Common myeloid progenitor, CD34-positive (primary cell): Measurements from ENCODE around the gene BEGAIN.

ENCODE experiments used
- CTCF ChIA-PET: fragments of 350-600 bp; sonication (Branson Sonifier 250); formaldehyde crosslinking; loops from one replicate; lab custom pipeline; 2021; ENCODE audit warnings: antibody characterized with exemption; lab: Charles Lee
- POLR2A ChIA-PET: fragments of 350-600 bp; sonication (Branson Sonifier 250); formaldehyde crosslinking; loops from one replicate; lab custom pipeline; 2021; ENCODE audit warnings: antibody characterized with exemption; lab: Charles Lee
- DNase-seq, 3 donors: peaks; one replicate each; pipeline versions ENCODE4 v3.0.0 to v3.0.0-alpha.2; 2013
- H3K27ac ChIP-seq, 2 experiments: 1 replicate in 1 of 2; 2 replicates in 1 of 2; pipeline ENCODE4 v1.7.0; 2013; ENCODE audit warnings: inconsistent platforms in 2 of 2, low read length in 2 of 2, mild to moderate bottlenecking in 2 of 2, low read depth in 1 of 2, moderate library complexity in 1 of 2; ENCODE audit not compliant: severe bottlenecking in 2 of 2, insufficient read depth in 1 of 2, poor library complexity in 1 of 2
- H3K27me3 ChIP-seq, 5 experiments: replicated peaks in 2 of 5; 1 replicate in 3 of 5; 2 replicates in 2 of 5; pipeline versions ENCODE4 v1.6.1 to v1.7.0; 2013; ENCODE audit warnings: low read length in 4 of 5, mild to moderate bottlenecking in 2 of 5, moderate library complexity in 2 of 5, inconsistent platforms in 1 of 5; ENCODE audit not compliant: insufficient read depth in 5 of 5, control insufficient read depth in 4 of 5
- H3K36me3 ChIP-seq, 4 experiments: 1 replicate in 2 of 4; 2 replicates in 2 of 4; pipeline versions ENCODE4 v1.6.1 to v1.7.0; 2013; ENCODE audit warnings: low read length in 3 of 4, control low read depth in 1 of 4, mild to moderate bottlenecking in 1 of 4; ENCODE audit not compliant: control insufficient read depth in 4 of 4, insufficient read depth in 4 of 4
- H3K4me1 ChIP-seq, 4 experiments: 1 replicate in 3 of 4; 2 replicates in 1 of 4; pipeline versions ENCODE4 v1.6.1 to v1.7.1; 2013; ENCODE audit warnings: low read length in 3 of 4, mild to moderate bottlenecking in 3 of 4, control low read depth in 1 of 4, inconsistent platforms in 1 of 4, moderate library complexity in 1 of 4; ENCODE audit not compliant: control insufficient read depth in 4 of 4, insufficient read depth in 4 of 4; ENCODE audit errors: control extremely low read depth in 1 of 4
- H3K4me3 ChIP-seq, 7 experiments: 1 replicate in 4 of 7; 2 replicates in 3 of 7; pipeline versions ENCODE4 v1.5.1 to v1.7.0; 2013; ENCODE audit warnings: mild to moderate bottlenecking in 7 of 7, low read length in 6 of 7, moderate library complexity in 6 of 7, inconsistent platforms in 2 of 7, low read depth in 2 of 7, control low read depth in 1 of 7; ENCODE audit not compliant: insufficient read depth in 4 of 7, control insufficient read depth in 1 of 7; ENCODE audit errors: extremely low read depth in 1 of 7
- H3K9me3 ChIP-seq, 5 experiments: 1 replicate in 4 of 5; 2 replicates in 1 of 5; pipeline versions ENCODE4 v1.6.1 to v1.7.1; 2013; ENCODE audit warnings: low read length in 4 of 5, mild to moderate bottlenecking in 2 of 5, inconsistent platforms in 1 of 5, low read depth in 1 of 5, moderate library complexity in 1 of 5; ENCODE audit not compliant: control insufficient read depth in 4 of 5, insufficient read depth in 2 of 5; ENCODE audit errors: control extremely low read depth in 1 of 5
- WGBS: methylation state at CpG from one replicate; pipeline ENCODE4 v1.1.5; 2013; ENCODE audit not compliant: insufficient coverage; 5-methylcytosine and 5-hydroxymethylcytosine counted together

The BEGAIN gene

DNA sequence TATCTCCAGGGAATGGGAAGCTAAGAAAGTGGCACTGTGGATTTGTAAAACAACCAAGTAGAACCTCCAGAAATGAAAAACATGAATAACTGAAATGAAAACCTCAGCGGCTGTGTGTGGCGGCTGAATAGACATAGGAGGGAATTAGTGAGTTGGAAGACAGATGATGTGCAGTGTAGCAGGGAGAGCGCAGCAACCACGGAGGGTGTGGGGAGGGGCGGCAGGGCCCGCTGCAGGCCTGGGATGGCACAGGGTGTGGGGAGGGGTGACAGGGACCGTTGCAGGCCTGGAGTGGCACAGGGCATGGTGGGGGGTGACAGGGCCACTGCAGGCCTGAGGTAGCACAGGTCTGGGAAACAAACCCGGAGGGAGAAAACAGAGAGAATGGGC is 51.1 kb downstream of the BEGAIN start:
- Histone ChIP-seq H3K27me3 (no peaks in the 10 kb centered on the region), H3K4me1 (peaks cover 3 to 40% (median 33%) of the 10 kb centered on the region in 4 experiments), H3K27ac (no peak overlapping the region), H3K4me3 (no peak overlapping the region), H3K36me3 (no peaks in the 10 kb centered on the region), H3K9me3 (no peaks in the 10 kb centered on the region)
- DNase-seq = no peak
- CTCF ChIA-PET = interaction anchor here (2.1 kb wide), 1 partner anchor 11 kb away, joined by 8 read pairs; no protein-coding TSS in a partner anchor
- 76% methylated on average over 6 of the region's 8 CpGs for WGBS
- POLR2A ChIA-PET = no interaction called here

GRCh38 chr14:100535287-100536120 is 51.7 kb downstream of the BEGAIN start:
- WGBS = 98% methylated on average over 15 of the region's 16 CpGs
- Histone ChIP-seq H3K4me1 (peaks cover 3 to 40% (median 33%) of the 10 kb centered on the region in 4 experiments), H3K36me3 (no peaks in the 10 kb centered on the region), H3K4me3 (no peak overlapping the region), H3K27ac (no peak overlapping the region), H3K27me3 (no peaks in the 10 kb centered on the region), H3K9me3 (no peaks in the 10 kb centered on the region)
- ChIA-PET CTCF (interaction anchor here (2.1 kb wide), 1 partner anchor 10 kb away, joined by 8 read pairs; no protein-coding TSS in a partner anchor), POLR2A (interaction anchor here (1.9 kb wide), 1 partner anchor 9 kb away, joined by 8 read pairs; no protein-coding TSS in a partner anchor)
- DNase-seq = no peak

GRCh38 chr14:100534528-100535286 is 52.5 kb downstream of the BEGAIN start:
- WGBS = 62% methylated on average over 10 of the region's 13 CpGs

GRCh38 chr14:100533656-100534485 is 53.3 kb downstream of the BEGAIN start:
- DNase-seq = no peak
- peaks cover 3 to 46% (median 35%) of the 10 kb centered on the region in 4 experiments for H3K4me1 ChIP-seq
- peak overlapping the region in 2 of 7 experiments; percentile 11 for H3K4me3 ChIP-seq
- POLR2A ChIA-PET = interaction anchor here (1.9 kb wide), 1 partner anchor 11 kb away, joined by 8 read pairs; no protein-coding TSS in a partner anchor
- H3K27ac ChIP-seq = no peak overlapping the region
- WGBS = 80% methylated on average over 16 of the region's 17 CpGs
- CTCF ChIA-PET = interaction anchor here (0.6 to 3.8 kb wide), 7 partner anchors 9 to 119 kb away, joined by 3 to 25 read pairs (median 3); no protein-coding TSS in a partner anchor
- no peaks in the 10 kb centered on the region for H3K9me3 ChIP-seq
- H3K36me3 ChIP-seq = no peaks in the 10 kb centered on the region
- no peaks in the 10 kb centered on the region for H3K27me3 ChIP-seq

More at GRCh38 chr14:100534528-100535286, 52.5 kb downstream of the BEGAIN start:
- H3K27me3 ChIP-seq = no peaks in the 10 kb centered on the region
- peaks cover 3 to 41% (median 33%) of the 10 kb centered on the region in 4 experiments for H3K4me1 ChIP-seq
- no peak overlapping the region for H3K27ac ChIP-seq
- CTCF ChIA-PET = interaction anchor here (0.6 to 3.8 kb wide), 3 partner anchors 10 to 111 kb away, joined by 3 to 25 read pairs (median 8); no protein-coding TSS in a partner anchor
- no peaks in the 10 kb centered on the region for H3K9me3 ChIP-seq
- DNase-seq = no peak
- H3K4me3 ChIP-seq = no peak overlapping the region
- POLR2A ChIA-PET = interaction anchor here (1.9 kb wide), 1 partner anchor 10 kb away, joined by 8 read pairs; no protein-coding TSS in a partner anchor
- no peaks in the 10 kb centered on the region for H3K36me3 ChIP-seq

DNA sequence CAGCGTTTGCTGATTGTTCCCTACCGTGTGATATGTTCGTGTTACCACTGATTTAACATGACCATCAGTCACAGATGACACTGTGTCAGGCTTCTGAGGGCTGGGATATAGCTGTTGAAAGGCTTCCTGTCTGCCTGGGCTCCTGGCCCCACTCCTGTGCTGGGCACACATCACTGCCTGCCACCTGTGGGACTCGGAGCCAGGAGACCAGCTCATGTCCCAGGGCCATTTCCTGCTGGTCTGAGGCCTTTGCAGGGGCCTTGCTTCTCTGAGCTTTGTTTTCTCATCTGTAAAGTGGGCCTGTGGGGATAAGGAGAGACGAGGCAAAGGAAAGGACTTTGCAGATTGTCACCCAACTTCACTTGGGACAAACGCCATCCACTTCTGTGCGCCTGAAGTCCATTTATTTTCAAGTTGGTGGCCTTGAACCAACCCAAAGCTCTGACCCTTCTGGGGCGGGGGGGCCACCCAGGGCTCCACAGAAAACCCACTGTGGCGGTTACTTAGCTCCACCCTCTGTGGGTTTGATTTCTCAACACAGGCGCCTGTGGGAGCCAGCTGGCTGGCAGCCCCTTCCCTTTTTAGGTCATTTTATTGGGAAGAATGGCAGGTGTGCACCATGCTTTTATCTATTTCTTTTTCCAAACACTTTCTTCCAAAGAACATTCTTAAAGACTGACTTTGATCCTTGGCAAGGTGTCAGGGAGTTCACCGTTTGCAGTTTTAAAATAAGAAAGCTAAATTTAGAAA is 54.1 kb downstream of the BEGAIN start:
- CTCF ChIA-PET = interaction anchor here (1.0 to 3.8 kb wide), 6 partner anchors 8 to 120 kb away, joined by 3 to 25 read pairs (median 4); no protein-coding TSS in a partner anchor
- H3K27ac ChIP-seq = no peak overlapping the region
- H3K36me3 ChIP-seq = no peaks in the 10 kb centered on the region
- H3K4me1 ChIP-seq = peaks cover 3 to 46% (median 35%) of the 10 kb centered on the region in 4 experiments
- H3K9me3 ChIP-seq = no peaks in the 10 kb centered on the region
- H3K27me3 ChIP-seq = no peaks in the 10 kb centered on the region
- WGBS = 30% methylated on average over 10 of the region's 11 CpGs
- POLR2A ChIA-PET = interaction anchor here (0.9 kb wide), 1 partner anchor 15 kb away, joined by 3 read pairs; no protein-coding TSS in a partner anchor
- peak overlapping the region in 2 of 7 experiments; percentile 11 for H3K4me3 ChIP-seq
- DNase-seq = peak; percentile 17 to 65 (median 60)
